ENCODE results near the gene ZNF598.
"Not testable (repeated sequence)": the region's sequence is repeated elsewhere in the genome, so short reads cannot be mapped to it uniquely, and the experiment has no call there.

Gene ZNF598

GRCh38 chr16:2040041-2040786, 30.6 kb upstream of the ZNF598 start:
- no peak for DNase-seq

- DNase-seq = no peak
These were observed 29.8 kb upstream of the ZNF598 start for GRCh38 chr16:2039274-2040031.

GRCh38 chr16:2038382-2039231, 29.0 kb upstream of the ZNF598 start:
- DNase-seq = no peak

GRCh38 chr16:2037647-2038381, 28.2 kb upstream of the ZNF598 start:
- no peak for DNase-seq

GRCh38 chr16:2037115-2037514, 27.5 kb upstream of the ZNF598 start:
- DNase-seq = no peak

GRCh38 chr16:2036200-2036966, 26.8 kb upstream of the ZNF598 start:
- no peak for DNase-seq

- no peak for DNase-seq
These were observed 26.0 kb upstream of the ZNF598 start for GRCh38 chr16:2035431-2036199.

- no peak for DNase-seq
These were observed 25.2 kb upstream of the ZNF598 start for GRCh38 chr16:2034696-2035430.

GRCh38 chr16:2033909-2034695, 24.5 kb upstream of the ZNF598 start:
- not testable (repeated sequence) for DNase-seq

GRCh38 chr16:2033057-2033908, 23.7 kb upstream of the ZNF598 start:
- DNase-seq = no peak

- no peak for DNase-seq
These were observed 22.9 kb upstream of the ZNF598 start for GRCh38 chr16:2032285-2033056.

GRCh38 chr16:2031081-2031577, 21.5 kb upstream of the ZNF598 start:
- no peak for DNase-seq

- no peak for DNase-seq
These were observed 20.4 kb upstream of the ZNF598 start for GRCh38 chr16:2030036-2030435.

- no peak for DNase-seq
These were observed 19.7 kb upstream of the ZNF598 start for GRCh38 chr16:2029350-2029749.

GRCh38 chr16:2028620-2029220, 19.1 kb upstream of the ZNF598 start:
- DNase-seq = no peak

- no peak for DNase-seq
These were observed 18.5 kb upstream of the ZNF598 start for GRCh38 chr16:2028146-2028545.
